ELF-1 (cell line): ENCODE data around the gene LMX1A.

Experiments
- DNase-seq: peaks from one replicate; pipeline ENCODE4 v3.0.0-alpha.2; 2016; ENCODE audit warnings: low read depth, low spot score

LMX1A gene

GRCh38 chr1:165276314-165276713 is 80.2 kb downstream of the LMX1A start:
- no peak for DNase-seq

DNA sequence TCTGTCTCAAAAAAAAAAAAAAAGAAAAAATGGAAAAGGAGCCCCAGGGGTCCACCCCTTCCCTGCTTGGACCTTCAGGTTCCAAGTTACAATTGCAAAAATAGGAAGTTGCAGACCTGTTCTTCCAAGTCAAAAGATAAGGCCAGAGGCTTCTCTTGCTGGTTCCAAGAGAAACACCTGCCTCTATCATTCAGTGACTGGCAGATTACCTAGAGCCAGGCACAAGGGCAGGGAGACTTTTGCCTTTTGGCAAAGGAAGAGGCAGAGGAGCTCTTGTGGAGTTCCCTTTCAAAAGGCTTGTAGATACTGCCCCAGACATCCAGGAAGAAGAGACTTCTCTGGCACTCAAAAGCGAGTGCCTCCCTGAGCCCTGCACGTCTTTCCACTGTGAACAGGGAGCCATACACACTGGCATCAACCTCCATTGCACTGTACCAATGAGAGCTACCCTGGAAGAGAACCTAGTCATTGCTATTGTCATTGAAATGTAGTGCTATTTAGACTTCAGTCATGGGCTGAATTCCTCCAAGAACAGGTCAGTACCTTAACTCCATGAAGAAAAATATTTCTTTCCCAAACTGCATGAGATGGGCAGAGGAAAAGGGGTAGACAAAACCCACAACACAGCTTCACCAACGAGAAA is 91.2 kb downstream of the LMX1A start:
- no peak for DNase-seq

GRCh38 chr1:165259706-165260428 is 96.6 kb downstream of the LMX1A start:
- DNase-seq: no peak

- DNase-seq: no peak
Observed at GRCh38 chr1:165259236-165259635, 97.3 kb downstream of the LMX1A start.

DNA sequence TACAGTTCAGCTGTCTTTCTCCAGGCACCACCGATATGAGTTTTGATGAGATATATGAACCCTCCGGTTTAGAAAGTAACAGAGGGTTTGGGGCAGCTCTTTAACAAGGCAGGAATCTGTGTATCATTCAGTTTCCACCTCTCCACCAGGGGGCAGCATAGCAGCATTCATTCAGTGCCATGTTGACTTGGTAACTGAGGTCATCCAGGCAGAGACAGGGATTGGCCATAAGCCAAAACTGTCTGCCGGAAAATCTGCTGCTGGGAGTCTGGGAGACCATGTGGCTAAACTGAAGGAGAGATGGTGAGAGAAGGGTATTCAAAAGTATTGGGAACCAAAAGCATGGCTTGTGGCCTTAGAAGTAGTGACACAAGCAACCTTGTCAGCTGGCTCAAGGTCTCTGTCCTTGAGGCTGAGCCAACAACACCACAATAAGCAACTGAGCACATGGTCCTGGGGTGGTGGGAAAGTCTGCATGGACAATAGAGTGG is 98.5 kb downstream of the LMX1A start:
- DNase-seq: peak; percentile 75

- DNase-seq: no peak
Observed at GRCh38 chr1:165254896-165255625, 101.5 kb downstream of the LMX1A start.

- no peak for DNase-seq
Observed at GRCh38 chr1:165254376-165254775, 102.1 kb downstream of the LMX1A start.

GRCh38 chr1:165253818-165254254 is 102.7 kb downstream of the LMX1A start:
- DNase-seq: peak; percentile 25

- DNase-seq: peak; percentile 73
Observed at GRCh38 chr1:165248969-165249571, 107.4 kb downstream of the LMX1A start.

DNA sequence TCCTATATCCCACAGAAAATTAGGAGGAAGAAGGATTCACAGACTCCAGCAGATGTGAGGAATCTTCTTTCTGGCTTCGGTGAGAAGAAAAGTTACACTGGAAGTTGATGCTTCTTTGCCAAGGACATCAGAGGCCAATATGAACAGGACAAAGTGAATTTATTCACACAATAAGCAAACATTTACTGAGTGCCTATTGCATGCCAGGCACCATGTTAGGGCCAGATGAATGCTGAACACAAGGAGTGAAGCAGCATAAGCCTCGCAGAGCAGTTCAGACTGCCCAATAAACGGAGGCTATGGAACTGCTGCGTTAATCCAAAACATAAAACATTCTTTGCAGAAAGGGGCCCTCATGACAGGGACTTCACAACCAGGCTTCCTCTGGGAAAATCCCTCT is 114.6 kb downstream of the LMX1A start:
- no peak for DNase-seq

- no peak for DNase-seq
Observed at GRCh38 chr1:165241321-165241720, 115.2 kb downstream of the LMX1A start.

DNA sequence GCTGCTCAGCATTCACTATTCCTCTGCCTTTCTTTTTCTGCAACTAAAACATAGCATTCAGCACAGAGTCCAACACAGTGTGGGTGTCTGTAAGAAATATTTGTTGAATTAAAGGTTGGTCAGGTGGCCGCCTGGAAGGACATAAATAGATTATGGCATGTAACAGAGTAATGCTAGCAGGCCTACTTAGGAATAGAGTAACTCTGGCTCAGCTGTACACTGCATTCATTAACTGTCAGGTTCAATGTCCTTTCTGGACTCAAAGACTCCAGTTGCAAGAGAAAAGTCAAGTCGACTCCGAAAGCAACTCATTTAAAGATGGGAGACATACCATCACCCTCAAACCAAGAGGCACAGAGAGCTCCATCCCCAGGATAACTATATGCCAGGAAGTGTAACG is 116.0 kb downstream of the LMX1A start:
- DNase-seq: no peak

DNA sequence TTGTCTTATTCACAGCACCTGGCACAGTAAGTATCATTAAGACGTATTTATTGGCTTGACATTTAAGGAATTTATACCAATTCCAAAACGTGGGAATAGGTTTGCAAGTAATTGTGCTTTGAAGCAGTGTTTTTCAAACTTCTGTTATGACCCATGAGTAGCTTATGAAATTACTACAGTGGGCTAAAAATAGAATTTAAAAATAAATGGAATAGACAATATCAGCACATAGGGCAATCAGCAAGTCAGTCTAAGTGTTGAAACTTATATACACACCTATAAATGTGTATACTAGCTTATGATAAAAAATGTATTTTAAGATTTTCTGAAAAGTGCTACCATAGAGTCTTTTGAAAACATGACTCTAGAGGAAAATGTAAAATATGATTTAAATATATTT is 116.6 kb downstream of the LMX1A start:
- DNase-seq: no peak

GRCh38 chr1:165235777-165236291 is 120.7 kb downstream of the LMX1A start:
- DNase-seq: peak; percentile 68

GRCh38 chr1:165235155-165235776 is 121.2 kb downstream of the LMX1A start:
- peak; percentile 34 for DNase-seq

DNA sequence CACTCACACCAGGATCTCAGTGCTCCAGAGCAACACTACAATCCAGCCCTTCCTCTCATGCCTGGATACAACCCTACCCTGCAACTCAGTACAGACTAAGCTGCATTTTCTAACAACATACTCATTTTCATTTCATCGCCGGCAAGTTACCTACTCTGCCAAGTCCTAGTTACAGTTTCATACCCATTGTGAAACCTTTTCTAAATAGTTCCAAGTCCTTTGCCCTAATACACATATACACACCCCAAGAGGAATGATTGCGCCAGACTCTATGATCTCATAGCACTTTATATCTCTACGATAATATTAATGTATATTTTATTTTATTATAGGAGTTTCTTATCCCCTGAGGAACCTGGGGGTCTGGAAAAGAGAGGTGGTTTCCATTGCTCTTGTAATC is 122.4 kb downstream of the LMX1A start:
- DNase-seq: no peak

- DNase-seq: no peak
Observed at GRCh38 chr1:165228676-165229075, 127.8 kb downstream of the LMX1A start.

GRCh38 chr1:165228111-165228655 is 128.3 kb downstream of the LMX1A start:
- DNase-seq: no peak

DNA sequence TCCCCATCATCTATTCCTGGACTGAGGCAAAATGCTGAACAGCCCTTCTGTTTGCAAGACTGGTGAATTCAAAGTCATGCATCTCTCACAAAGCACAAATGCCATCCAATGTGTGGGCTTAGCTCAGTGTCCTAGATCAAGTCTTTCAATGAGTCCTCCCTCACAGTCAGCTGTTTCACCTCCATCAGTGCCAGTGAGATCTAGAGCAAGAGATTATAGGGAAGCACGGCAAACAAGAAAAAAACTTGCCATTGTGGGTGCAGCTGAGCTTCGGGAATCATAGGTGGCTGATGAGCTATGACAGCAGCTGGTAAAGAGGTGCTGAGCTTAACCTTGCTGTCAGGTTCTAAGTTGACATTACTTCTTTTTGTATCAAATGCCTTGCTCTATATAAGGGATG is 130.2 kb downstream of the LMX1A start:
- no peak for DNase-seq

- DNase-seq: no peak
Observed at GRCh38 chr1:165225650-165226049, 130.9 kb downstream of the LMX1A start.

DNA sequence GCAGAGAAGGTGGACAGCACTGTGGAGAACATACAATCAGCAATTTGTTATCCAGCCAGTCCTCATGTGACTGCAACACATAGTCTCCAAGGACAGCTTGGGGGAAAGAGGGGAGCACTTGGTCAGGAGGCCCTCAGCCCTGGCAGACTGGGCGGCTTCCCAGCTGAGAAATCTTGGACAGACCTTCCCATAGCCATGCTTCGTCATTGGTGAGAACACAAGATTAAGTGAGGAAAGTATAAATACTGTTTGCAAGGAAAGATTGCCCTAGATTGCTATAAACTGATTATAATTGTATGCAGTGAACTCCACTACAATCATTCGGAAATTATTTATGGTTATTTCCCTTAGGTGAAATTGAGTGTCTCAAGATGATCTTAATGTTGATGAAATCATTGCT is 131.5 kb downstream of the LMX1A start:
- DNase-seq: no peak
